Raji (cell line): Measurements from ENCODE around the gene SMG1.

Experiments
- POLR2A ChIP-seq: IDR thresholded peaks from 2 replicates; pipeline ENCODE4 v1.6.1; 2011; ENCODE audit warnings: low read depth, low read length, control low read depth; ENCODE audit not compliant: insufficient read depth

The SMG1 gene

DNA sequence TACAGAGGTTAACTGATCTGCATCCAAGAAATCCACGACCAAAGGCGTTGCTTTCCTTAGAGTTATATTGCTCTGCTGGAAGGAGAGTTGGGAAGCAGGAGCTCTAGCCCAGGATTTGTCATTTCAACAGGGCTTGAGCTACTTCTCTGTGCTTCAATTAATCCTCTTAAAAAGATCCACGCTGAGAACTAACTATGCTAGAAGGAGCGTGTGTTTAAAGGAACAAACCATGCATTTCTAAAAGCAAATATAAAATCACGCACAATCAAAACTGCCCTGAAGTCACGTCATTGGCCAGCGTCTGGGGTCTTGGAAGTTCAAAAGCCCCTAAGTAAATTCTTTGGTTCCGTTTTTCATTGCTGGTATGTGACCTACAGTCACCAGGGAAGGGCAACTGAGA is 125.9 kb downstream of the SMG1 start:
- TF ChIP-seq POLR2A: no peak

- TF ChIP-seq POLR2A: no peak
Observed at GRCh38 chr16:18799500-18799899, 126.7 kb downstream of the SMG1 start.

DNA sequence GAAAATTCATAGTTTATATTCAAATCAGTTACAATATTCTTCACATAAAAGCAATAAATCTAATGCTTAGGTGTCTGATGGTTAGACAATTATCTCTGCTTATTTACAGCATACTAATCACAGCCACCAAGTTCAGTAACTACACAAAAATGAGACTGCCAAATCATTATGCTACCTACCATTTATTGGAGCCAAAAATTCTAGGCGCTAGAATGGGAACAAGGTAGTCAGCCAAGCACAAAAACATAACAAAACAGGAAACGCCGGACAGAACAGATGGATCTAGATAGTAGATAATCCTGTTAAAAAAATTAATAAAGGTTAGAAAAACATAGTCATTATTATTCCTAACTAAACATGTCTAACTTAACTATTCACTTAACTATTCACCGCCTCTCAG is 128.5 kb downstream of the SMG1 start:
- no peak for TF ChIP-seq POLR2A

GRCh38 chr16:18796377-18796776 is 129.8 kb downstream of the SMG1 start:
- no peak for TF ChIP-seq POLR2A

DNA sequence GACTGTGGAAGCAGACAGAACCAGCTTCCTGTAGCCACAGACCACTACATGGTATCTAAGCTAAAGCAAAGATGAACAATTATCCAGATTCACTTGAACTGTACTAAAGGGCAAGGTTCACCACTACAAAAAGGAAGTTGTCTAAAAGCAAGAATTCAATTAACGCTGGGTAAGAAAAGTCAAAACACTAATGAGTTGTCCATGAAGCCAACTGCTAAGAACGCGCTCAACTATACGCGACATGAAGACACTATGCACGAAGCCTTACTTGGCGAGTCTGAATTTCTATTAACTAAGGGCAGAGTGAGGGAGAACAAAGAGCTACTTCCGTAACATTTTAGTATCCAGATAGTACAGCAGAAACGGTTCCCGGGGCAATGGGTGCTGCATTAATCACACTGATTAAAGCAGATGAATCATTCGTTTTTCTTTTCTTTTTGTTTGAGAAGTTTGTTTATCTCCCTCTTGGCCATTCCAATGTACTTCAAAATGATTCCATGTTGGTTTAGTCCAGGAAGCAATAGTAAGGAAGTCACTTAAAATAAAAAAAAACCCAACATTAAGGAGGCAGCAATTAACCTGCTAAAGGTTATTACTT is 133.3 kb downstream of the SMG1 start:
- TF ChIP-seq POLR2A: no peak

DNA sequence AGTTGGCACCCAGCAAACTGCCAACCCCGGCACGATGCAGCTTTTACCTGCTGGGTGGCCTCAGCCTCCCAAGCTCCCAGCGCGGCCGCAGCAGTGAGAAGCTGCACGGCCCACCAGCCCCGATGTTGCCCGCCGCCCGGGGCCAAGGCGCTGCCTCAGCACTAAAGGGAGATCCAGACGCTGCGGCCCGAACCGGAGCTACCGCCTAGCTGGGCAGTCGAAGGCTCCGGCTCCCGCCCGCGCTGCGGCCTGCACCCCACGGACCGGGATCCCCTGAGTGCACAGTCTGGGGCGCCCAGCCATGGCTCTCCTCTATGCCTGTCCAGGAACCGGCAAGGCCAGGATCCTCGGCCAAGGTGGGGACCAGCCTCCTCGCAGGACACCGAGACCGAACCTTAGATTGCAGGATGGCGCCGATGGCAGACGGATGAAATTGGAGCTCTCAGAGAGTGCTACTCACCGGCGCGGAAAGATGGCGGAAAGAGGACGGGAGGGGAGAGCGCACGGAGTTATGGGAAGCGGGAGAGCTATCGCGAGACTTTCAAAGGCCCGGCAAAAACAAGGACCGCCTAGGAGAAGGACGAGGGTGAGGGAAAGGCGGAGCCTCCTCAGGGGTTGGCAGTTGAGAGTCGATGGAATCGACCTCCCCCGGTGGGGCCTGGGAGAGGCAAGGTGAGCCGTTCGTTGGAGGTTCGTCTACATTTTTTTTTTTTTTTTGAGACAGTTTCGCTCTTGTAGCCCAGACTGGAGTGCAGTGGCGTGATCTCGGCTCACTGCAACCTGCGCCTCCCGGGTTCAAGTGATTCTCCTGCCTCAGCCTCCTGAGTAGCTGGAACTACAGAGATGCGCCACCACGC is 136.1 kb downstream of the SMG1 start, which contains the start of gene RPS15A:
Gene RPS15A, minus strand, starts transcription at position 485 of the 857 bp plus-strand sequence. CDS start 1,221 bp downstream, outside the sequence.
- TF ChIP-seq POLR2A: peak; percentile 95

GRCh38 chr16:18789515-18789849 is 136.7 kb downstream of the SMG1 start:
- TF ChIP-seq POLR2A: no peak

DNA sequence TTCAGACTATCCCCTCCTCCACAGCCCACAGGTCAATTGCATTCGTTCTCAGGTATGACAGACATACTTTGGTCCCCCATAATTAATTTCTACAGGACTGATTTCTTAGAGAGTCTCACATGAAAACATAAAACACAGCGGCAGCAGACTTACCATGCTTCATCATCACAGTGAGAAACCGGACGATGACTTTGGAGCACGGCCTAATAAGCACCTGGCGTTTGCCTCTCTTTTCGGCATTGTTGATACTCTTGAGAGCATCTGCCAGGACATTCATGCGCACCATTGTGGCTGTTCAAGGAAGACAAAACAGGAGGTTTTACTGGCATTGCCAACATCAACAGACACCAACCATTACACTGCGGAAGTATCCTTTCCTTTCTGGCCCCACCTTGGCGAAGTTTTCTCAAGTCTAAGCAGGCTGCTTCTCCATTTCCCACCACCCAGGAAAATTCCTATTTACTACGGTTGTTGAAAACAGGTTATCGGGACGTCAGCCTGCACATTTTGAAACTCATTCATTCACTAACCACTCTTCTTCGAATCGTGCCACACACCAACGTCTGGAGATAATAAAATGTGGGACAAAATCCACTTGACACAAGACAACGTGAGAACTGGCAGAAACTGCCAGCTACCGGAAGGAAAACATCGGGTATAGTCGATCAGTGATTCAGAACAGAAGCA is 137.2 kb downstream of the SMG1 start:
- no peak for TF ChIP-seq POLR2A

GRCh38 chr16:18784917-18785623 is 141.1 kb downstream of the SMG1 start:
- no peak for TF ChIP-seq POLR2A

DNA sequence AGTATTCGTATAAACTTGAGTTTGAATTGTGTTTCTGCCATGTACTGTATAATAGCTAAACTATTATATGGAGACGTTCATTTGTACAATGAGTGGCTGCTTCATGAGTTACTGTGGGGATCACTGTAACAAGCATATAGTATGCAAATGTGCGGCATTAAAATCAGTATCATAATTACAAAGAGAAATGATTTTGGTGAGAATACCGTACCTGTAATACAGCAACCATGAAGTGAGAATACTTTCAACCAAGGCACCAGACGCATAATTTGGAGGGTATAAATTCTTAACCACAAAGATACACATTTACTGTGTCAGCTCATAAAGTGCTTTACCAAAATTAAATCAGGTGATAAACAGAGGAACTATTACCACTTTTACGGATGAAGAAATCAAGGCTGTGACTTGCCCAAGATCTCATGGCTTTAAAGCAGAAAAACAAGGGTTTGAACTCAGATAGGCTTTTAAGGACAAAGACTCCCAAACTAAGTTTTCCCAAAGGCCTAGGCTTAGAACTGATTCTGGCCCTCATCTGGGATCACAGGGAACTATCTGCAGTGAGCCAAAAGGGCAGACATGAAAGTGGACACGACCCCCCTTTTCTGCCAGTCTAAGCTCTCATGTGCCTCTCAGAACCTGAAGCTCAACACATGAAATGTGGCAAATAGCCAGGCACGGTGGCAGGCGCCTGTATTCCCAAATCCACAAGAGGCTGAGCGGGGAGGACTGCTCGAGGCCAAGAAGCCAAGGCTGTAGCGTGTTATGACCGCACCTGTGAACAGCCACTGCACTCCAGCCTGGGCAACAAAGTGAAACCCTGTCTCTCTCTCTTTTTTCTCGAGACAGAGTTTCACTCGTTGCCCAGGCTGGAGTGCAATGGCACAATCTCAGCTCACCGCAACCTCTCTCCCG is 142.5 kb downstream of the SMG1 start:
- TF ChIP-seq POLR2A: no peak

GRCh38 chr16:18782697-18783429 is 143.3 kb downstream of the SMG1 start:
- no peak for TF ChIP-seq POLR2A
